Trophoblast cell (in vitro differentiated cells and primary cell): ENCODE data around the gene STX1A.

ENCODE experiments used
- DNase-seq, 2 donors: peaks; one replicate each; pipeline ENCODE4 v3.0.0-alpha.2; 2016
- H2AFZ ChIP-seq: 2 replicates; pipeline ENCODE4 v1.6.1; 2013; ENCODE audit warnings: low read length, moderate library complexity, mild to moderate bottlenecking; ENCODE audit not compliant: insufficient read depth, poor library complexity
- H2AK5ac ChIP-seq: 2 replicates; pipeline ENCODE4 v1.6.1; 2013; ENCODE audit warnings: mild to moderate bottlenecking, low read length
- H2BK120ac ChIP-seq: 2 replicates; pipeline ENCODE4 v1.6.1; 2013; ENCODE audit warnings: low read length, mild to moderate bottlenecking, moderate library complexity; ENCODE audit not compliant: insufficient read depth, poor library complexity
- H2BK12ac ChIP-seq: 2 replicates; pipeline ENCODE4 v1.6.1; 2013; ENCODE audit warnings: mild to moderate bottlenecking, low read length, moderate library complexity
- H2BK5ac ChIP-seq: 2 replicates; pipeline ENCODE4 v1.6.1; 2013; ENCODE audit warnings: low read length, low read depth, moderate library complexity, mild to moderate bottlenecking; ENCODE audit not compliant: poor library complexity
- H3K14ac ChIP-seq: 2 replicates; pipeline ENCODE4 v1.6.1; 2013; ENCODE audit warnings: mild to moderate bottlenecking, low read length
- H3K18ac ChIP-seq: 2 replicates; pipeline ENCODE4 v1.6.1; 2013; ENCODE audit warnings: mild to moderate bottlenecking, low read length
- H3K23ac ChIP-seq: 2 replicates; pipeline ENCODE4 v1.6.1; 2013; ENCODE audit warnings: low read length
- H3K27ac ChIP-seq: 2 replicates; pipeline ENCODE4 v1.5.1; 2013; ENCODE audit warnings: low read depth, mild to moderate bottlenecking, inconsistent platforms, low read length, moderate library complexity
- H3K27me3 ChIP-seq: 2 replicates; pipeline ENCODE4 v1.6.1; 2013; ENCODE audit warnings: inconsistent platforms, mild to moderate bottlenecking, low read length, moderate library complexity; ENCODE audit not compliant: insufficient read depth
- H3K36me3 ChIP-seq, 2 experiments: 1 replicate in 1 of 2; 2 replicates in 1 of 2; pipeline ENCODE4 v1.6.1; 2013; ENCODE audit warnings: low read length in 2 of 2, mild to moderate bottlenecking in 2 of 2, moderate library complexity in 1 of 2; ENCODE audit not compliant: insufficient read depth in 2 of 2, control insufficient read depth in 1 of 2
- H3K4ac ChIP-seq: 2 replicates; pipeline ENCODE4 v1.6.1; 2013; ENCODE audit warnings: low read depth, mild to moderate bottlenecking, low read length, moderate library complexity
- H3K4me1 ChIP-seq, 2 experiments: 1 replicate in 1 of 2; 2 replicates in 1 of 2; pipeline ENCODE4 v1.6.1; 2013; ENCODE audit warnings: low read length in 2 of 2, mild to moderate bottlenecking in 2 of 2, moderate library complexity in 1 of 2; ENCODE audit not compliant: insufficient read depth in 2 of 2, control insufficient read depth in 1 of 2
- H3K4me2 ChIP-seq: 2 replicates; pipeline ENCODE4 v1.6.1; 2013; ENCODE audit warnings: inconsistent platforms, mild to moderate bottlenecking, low read length, moderate library complexity
- H3K4me3 ChIP-seq: 2 replicates; pipeline ENCODE4 v1.5.1; 2013; ENCODE audit warnings: mild to moderate bottlenecking, low read depth, low read length, inconsistent platforms
- H3K79me1 ChIP-seq: one replicate; pipeline ENCODE4 v1.6.1; 2013; ENCODE audit warnings: low read length
- H3K79me2 ChIP-seq: 2 replicates; pipeline ENCODE4 v1.6.1; 2013; ENCODE audit warnings: low read length, mild to moderate bottlenecking; ENCODE audit not compliant: control insufficient read depth, insufficient read depth, poor library complexity
- H3K9ac ChIP-seq: 2 replicates; pipeline ENCODE4 v1.6.1; 2013; ENCODE audit warnings: mild to moderate bottlenecking, low read length
- H3K9me3 ChIP-seq: 2 replicates; pipeline ENCODE4 v1.6.1; 2013; ENCODE audit warnings: low read depth, mild to moderate bottlenecking, control low read depth, inconsistent platforms, low read length; ENCODE audit not compliant: insufficient read depth
- H4K12ac ChIP-seq: 2 replicates; pipeline ENCODE4 v1.6.1; 2013; ENCODE audit warnings: low read depth, mild to moderate bottlenecking, low read length, moderate library complexity
- H4K8ac ChIP-seq: 2 replicates; pipeline ENCODE4 v1.6.1; 2013; ENCODE audit warnings: low read depth, mild to moderate bottlenecking, low read length, moderate library complexity
- H4K91ac ChIP-seq: one replicate; pipeline ENCODE4 v1.6.1; 2013; ENCODE audit warnings: low read depth, mild to moderate bottlenecking, low read length, moderate library complexity
- WGBS: extraction: QIAGEN DNeasy Blood & Tissue Kit; methylation state at CpG from one replicate; pipeline ENCODE4 v1.1.7; 2013; ENCODE audit warnings: missing lambda C conversion rate; ENCODE audit not compliant: insufficient read length, insufficient coverage; ENCODE audit errors: extremely low coverage; 5-methylcytosine and 5-hydroxymethylcytosine counted together

Gene STX1A

DNA sequence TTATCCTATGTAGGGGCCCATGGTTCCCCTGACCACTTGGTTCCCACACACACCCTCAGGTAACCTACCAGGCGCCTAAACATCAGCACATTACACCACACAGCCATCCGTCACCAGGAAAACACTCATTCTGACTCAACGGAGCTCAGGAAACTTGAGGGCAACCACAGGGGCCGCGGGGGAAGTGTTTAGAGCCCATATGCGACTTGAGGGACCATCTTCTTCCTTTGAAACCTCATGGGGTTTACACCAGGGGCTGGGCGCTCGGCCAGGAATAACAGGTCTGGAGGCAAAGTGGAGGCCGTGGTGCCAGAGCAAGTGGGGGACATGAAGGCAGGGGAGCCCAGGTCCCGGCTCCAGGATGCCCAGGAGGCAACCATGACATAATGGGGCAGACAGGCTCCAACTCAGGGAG, 1.5 kb downstream of the STX1A start:
- H3K9me3 ChIP-seq = no peaks in the 10 kb centered on the region

DNA sequence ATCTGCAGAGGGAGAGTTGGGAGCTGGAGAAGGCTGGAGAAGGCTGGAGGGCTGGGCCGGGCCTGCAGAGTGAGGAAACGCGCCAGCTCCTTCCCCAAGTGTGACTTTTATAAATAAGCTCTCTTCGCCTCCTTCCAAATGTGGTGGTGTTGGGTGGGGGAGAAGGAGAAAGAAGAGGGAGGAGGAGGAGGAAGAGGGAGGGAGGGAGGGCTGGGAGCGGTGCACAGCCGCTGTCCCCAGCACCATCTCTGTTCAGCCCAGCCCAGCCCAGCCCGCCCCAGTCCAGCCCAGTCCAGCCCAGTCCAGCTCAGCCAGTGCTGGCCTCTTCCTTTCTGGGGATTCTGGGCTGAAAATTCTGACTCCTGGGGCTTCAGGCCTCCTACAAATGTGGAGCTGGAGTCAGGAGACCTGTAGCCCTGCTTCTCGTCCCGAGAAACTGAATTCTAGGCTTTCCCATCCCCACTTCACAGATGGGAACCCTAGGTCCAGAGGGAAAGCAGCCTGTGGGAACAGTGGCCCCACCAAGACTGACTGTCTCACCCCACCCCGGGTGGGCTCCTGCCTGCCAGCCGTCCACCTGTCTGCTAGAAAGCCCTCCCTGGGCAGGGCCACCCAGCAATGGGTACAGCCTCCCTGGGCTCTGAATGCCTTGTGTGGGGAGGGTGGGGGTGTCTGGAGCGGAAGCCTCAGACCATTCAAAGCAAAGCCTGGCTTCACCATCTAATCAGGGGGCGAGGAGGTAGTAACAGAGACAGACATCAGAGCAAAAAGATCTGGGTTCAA, 2.3 kb downstream of the STX1A start:
- Histone ChIP-seq H3K4me3 (no peak overlapping the region), H4K91ac (no peak overlapping the region), H3K27ac (no peak overlapping the region), H3K4ac (peak overlapping the region; percentile 9), H2BK120ac (no peak overlapping the region), H3K9me3 (no peaks in the 10 kb centered on the region), H3K36me3 (no peaks in the 10 kb centered on the region), H3K27me3 (peaks cover 5% of the 10 kb centered on the region), H3K4me1 (peaks cover 10 to 19% of the 10 kb centered on the region in 2 experiments), H2BK12ac (no peak overlapping the region), H2AK5ac (no peak overlapping the region), H3K23ac (no peak overlapping the region), H3K14ac (no peak overlapping the region), H3K79me2 (peaks cover 2% of the 10 kb centered on the region), H3K9ac (no peak overlapping the region), H3K18ac (no peak overlapping the region), H2AFZ (no peak overlapping the region), H4K8ac (no peak overlapping the region), H3K79me1 (peaks cover 3% of the 10 kb centered on the region), H4K12ac (no peak overlapping the region), H3K4me2 (no peak overlapping the region), H2BK5ac (no peak overlapping the region)
- WGBS = no CpG with 5 or more reads among the region's 13 CpGs
- DNase-seq = no peak

More for the DNA sequence above, 1.5 kb downstream of the STX1A start:
- no peak overlapping the region for H3K4me3 ChIP-seq
- peaks cover 10 to 19% of the 10 kb centered on the region in 2 experiments for H3K4me1 ChIP-seq
- WGBS = no CpG with 5 or more reads among the region's 10 CpGs
- no peaks in the 10 kb centered on the region for H3K36me3 ChIP-seq
- H3K27me3 ChIP-seq = peaks cover 5% of the 10 kb centered on the region
- H2BK5ac ChIP-seq = no peak overlapping the region
- no peak overlapping the region for H3K4me2 ChIP-seq
- H2AFZ ChIP-seq = no peak overlapping the region
- no peak overlapping the region for H2BK12ac ChIP-seq
- H4K8ac ChIP-seq = no peak overlapping the region
- H3K79me2 ChIP-seq = peaks cover 2% of the 10 kb centered on the region
- H3K27ac ChIP-seq = no peak overlapping the region
- H4K12ac ChIP-seq = no peak overlapping the region
- no peak overlapping the region for H3K4ac ChIP-seq
- no peak overlapping the region for H2BK120ac ChIP-seq
- H3K79me1 ChIP-seq = peaks cover 3% of the 10 kb centered on the region
- peak; percentile 67 to 70 for DNase-seq
- H3K18ac ChIP-seq = no peak overlapping the region
- no peak overlapping the region for H3K9ac ChIP-seq
- no peak overlapping the region for H4K91ac ChIP-seq
- no peak overlapping the region for H3K23ac ChIP-seq
- H3K14ac ChIP-seq = no peak overlapping the region
- H2AK5ac ChIP-seq = no peak overlapping the region

DNA sequence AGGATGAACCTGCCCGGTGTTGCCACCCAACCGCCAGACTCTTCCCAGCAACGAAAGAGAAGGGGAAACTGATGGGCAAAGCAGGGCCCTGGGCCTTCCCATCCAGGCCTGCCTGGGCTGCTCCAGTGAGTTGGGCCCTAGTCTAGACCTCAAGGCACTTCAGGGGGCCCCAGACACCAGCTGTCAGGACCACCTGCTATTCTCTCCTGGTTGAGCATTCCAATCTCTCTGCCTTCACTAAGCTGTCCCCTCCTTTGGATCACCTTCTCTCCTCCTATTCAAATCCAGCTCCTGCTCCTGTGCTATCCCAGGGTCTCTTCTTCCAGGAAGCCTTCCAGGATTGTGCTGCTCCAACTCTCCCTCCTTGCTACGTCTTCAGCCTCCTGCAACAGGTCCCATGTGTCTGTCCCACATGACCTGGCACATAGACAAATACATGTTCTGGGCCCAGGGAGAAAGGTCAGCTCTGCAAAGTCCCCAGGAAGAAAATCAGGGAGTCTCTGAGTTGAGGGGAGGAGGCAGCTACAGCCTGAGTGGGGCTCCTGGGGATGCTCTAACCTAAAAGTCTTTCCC, 3.1 kb downstream of the STX1A start:
- H3K23ac ChIP-seq = no peak overlapping the region

GRCh38 chr7:73715648-73716317, 3.7 kb downstream of the STX1A start:
- Histone ChIP-seq H4K12ac (no peak overlapping the region), H3K27ac (no peak overlapping the region), H4K8ac (no peak overlapping the region), H2BK5ac (no peak overlapping the region), H3K4me1 (peaks cover 10 to 19% of the 10 kb centered on the region in 2 experiments), H3K18ac (no peak overlapping the region), H2BK12ac (no peak overlapping the region), H3K4me3 (no peak overlapping the region), H3K79me2 (peaks cover 2% of the 10 kb centered on the region), H2AK5ac (no peak overlapping the region), H2AFZ (no peak overlapping the region), H2BK120ac (no peak overlapping the region), H3K9ac (no peak overlapping the region), H3K14ac (no peak overlapping the region), H3K79me1 (peaks cover 3% of the 10 kb centered on the region), H3K23ac (no peak overlapping the region), H3K4ac (no peak overlapping the region), H3K36me3 (no peaks in the 10 kb centered on the region), H3K4me2 (peak overlapping the region; percentile 5), H3K27me3 (peaks cover 5% of the 10 kb centered on the region), H3K9me3 (no peaks in the 10 kb centered on the region), H4K91ac (no peak overlapping the region)
- WGBS = no CpG with 5 or more reads among the region's 16 CpGs
- DNase-seq = peak; percentile 96 to 99

More for the DNA sequence above, 3.1 kb downstream of the STX1A start:
- no peak overlapping the region for H3K14ac ChIP-seq
- no CpG with 5 or more reads among the region's 4 CpGs for WGBS
- no peak overlapping the region for H2AK5ac ChIP-seq
- H2BK120ac ChIP-seq = no peak overlapping the region
- H2BK12ac ChIP-seq = no peak overlapping the region
- no peak overlapping the region for H4K8ac ChIP-seq
- no peak overlapping the region for H3K27ac ChIP-seq
- H2BK5ac ChIP-seq = no peak overlapping the region
- peaks cover 3% of the 10 kb centered on the region for H3K79me1 ChIP-seq
- peaks cover 10 to 19% of the 10 kb centered on the region in 2 experiments for H3K4me1 ChIP-seq
- peaks cover 5% of the 10 kb centered on the region for H3K27me3 ChIP-seq
- no peak overlapping the region for H3K4ac ChIP-seq
- no peaks in the 10 kb centered on the region for H3K9me3 ChIP-seq
- H3K4me2 ChIP-seq = peak overlapping the region; percentile 5
- H3K36me3 ChIP-seq = no peaks in the 10 kb centered on the region
- no peak overlapping the region for H3K9ac ChIP-seq
- H3K4me3 ChIP-seq = no peak overlapping the region
- no peak overlapping the region for H4K91ac ChIP-seq
- H3K79me2 ChIP-seq = peaks cover 2% of the 10 kb centered on the region
- H4K12ac ChIP-seq = no peak overlapping the region
- H2AFZ ChIP-seq = no peak overlapping the region
- no peak for DNase-seq
- H3K18ac ChIP-seq = no peak overlapping the region
